ENCODE data around the gene ITFG1. TPM values are rescaled to one million over a fixed set of nuclear protein-coding genes. Genes with fewer than 3 reads are reported as not detected.

The ITFG1 gene
- total and polyA plus RNA-seq, 9 of the 15 experiments (the other 6 are each of a cell fraction or from before 2014, with no cell fraction given) = 17.1 to 83.5 (median 35.8) TPM

DNA sequence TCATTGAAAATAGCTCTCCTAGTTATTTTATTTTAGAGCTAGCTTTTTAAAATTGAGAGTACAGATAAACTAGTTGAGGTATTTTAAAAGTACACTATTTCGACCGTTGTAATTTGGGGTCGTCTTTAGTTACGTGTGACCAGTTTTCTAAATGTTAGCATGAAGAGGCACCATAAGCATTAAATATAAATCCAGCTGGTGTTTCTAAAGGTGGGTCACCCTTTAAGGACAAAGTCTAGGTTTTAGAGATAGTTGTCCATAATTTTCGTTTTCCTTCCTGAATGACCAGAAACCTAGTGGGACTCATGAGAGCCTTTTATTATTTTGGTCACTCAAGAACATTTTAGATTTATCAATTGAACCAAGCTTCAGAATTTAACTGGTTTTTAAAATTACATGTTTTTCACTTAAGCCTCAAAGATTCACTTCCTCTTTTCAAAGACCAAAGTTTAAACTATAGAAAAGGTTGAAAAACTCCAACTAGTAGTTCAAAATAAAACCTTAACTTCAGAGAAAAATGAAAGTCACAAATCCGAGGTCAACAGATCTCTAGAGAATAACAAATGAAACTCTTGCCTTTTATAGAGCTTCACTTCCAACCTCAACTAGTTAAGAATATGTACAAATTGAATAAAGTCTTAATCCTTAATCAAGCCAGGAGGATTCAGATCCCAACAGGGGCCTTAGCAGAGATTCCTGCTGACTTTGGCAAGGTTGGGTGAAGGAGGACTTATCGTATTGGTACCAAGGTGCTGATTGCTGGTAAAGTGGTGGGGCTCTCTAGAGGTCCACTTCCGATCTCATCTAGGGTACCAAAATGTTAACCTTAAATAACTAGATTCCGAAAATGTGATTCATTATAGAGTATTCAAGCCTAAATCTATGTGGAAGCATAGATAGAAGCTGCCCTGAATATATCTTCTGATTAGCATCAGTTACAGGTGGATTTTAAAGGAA lies 32.8 kb upstream of the ITFG1 start (continued):
- TF ChIP-seq HDAC3 (IDR thresholded peaks at IDR 0.05; ENCODE audit: borderline replicate concordance, partially characterized antibody) (peak; percentile 28), HMG20A (CRISPR knock-in tag; conservative IDR thresholded peaks at IDR 0.05) (no peak), HMBOX1 (IDR thresholded peaks at IDR 0.05) (peak; percentile 45), IRF2 (CRISPR knock-in tag; IDR thresholded peaks at IDR 0.05) (no peak), RFX1 (IDR thresholded peaks at IDR 0.05) (no peak), TEAD4 (IDR thresholded peaks at IDR 0.05; ENCODE audit: low read length) (no peak), TEAD4 (CRISPR knock-in tag; IDR thresholded peaks at IDR 0.05; ENCODE audit: borderline replicate concordance) (no peak), GATAD2B (IDR thresholded peaks at IDR 0.05; ENCODE audit: borderline replicate concordance) (peak; percentile 7; the same call in 1 of the 2 replicates), TAF9B (IDR thresholded peaks at IDR 0.05; ENCODE audit: partially characterized antibody) (peak; percentile 4), POLR2H (tag; IDR thresholded peaks at IDR 0.05; ENCODE audit: low read depth) (peak; percentile 64), MAFF (IDR thresholded peaks at IDR 0.05; ENCODE audit: low read length) (no peak), SPI1 (IDR thresholded peaks at IDR 0.05; ENCODE audit: borderline replicate concordance, low read depth, low read length) (peak; percentile 92), SIRT6 (IDR thresholded peaks at IDR 0.05; ENCODE audit: low read depth, low read length) (no peak)
- TF ChIP-seq, protein P1, sequence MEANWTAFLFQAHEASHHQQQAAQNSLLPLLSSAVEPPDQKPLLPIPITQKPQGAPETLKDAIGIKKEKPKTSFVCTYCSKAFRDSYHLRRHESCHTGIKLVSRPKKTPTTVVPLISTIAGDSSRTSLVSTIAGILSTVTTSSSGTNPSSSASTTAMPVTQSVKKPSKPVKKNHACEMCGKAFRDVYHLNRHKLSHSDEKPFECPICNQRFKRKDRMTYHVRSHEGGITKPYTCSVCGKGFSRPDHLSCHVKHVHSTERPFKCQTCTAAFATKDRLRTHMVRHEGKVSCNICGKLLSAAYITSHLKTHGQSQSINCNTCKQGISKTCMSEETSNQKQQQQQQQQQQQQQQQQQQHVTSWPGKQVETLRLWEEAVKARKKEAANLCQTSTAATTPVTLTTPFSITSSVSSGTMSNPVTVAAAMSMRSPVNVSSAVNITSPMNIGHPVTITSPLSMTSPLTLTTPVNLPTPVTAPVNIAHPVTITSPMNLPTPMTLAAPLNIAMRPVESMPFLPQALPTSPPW (CRISPR knock-in tag; IDR thresholded peaks at IDR 0.05) = no peak; the same call in 1 of the 2 replicates
